Mesenchymal stem cell (in vitro differentiated cells and primary cell): Measurements from ENCODE around the gene TRIP13.

Source experiments
- DNase-seq: peaks from one replicate; pipeline ENCODE4 v3.0.0-alpha.2; 2013
- H2AFZ ChIP-seq: one replicate; pipeline ENCODE4 v1.6.1; 2013; ENCODE audit warnings: low read depth, mild to moderate bottlenecking, control low read depth, inconsistent platforms, low read length, moderate library complexity
- H2AK5ac ChIP-seq: 2 replicates; pipeline ENCODE4 v1.6.1; 2013; ENCODE audit warnings: low read length, moderate library complexity, mild to moderate bottlenecking, inconsistent platforms; ENCODE audit not compliant: severe bottlenecking
- H2BK120ac ChIP-seq: one replicate; pipeline ENCODE4 v1.6.1; 2013; ENCODE audit warnings: low read depth, mild to moderate bottlenecking, inconsistent platforms, low read length, moderate library complexity
- H2BK12ac ChIP-seq, 2 experiments: one replicate each; pipeline ENCODE4 v1.6.1; 2013; ENCODE audit warnings: inconsistent platforms in 2 of 2, low read length in 2 of 2, mild to moderate bottlenecking in 2 of 2, moderate library complexity in 2 of 2, control low read depth in 1 of 2
- H2BK15ac ChIP-seq: one replicate; pipeline ENCODE4 v1.6.1; 2013; ENCODE audit warnings: mild to moderate bottlenecking, low read depth, inconsistent platforms; ENCODE audit not compliant: poor library complexity, severe bottlenecking
- H2BK5ac ChIP-seq: 2 replicates; pipeline ENCODE4 v1.6.1; 2013; ENCODE audit warnings: low read depth, mild to moderate bottlenecking, low read length, control low read depth, inconsistent platforms; ENCODE audit not compliant: poor library complexity, severe bottlenecking
- H3K14ac ChIP-seq, 2 experiments: one replicate each; pipeline ENCODE4 v1.6.1; 2013; ENCODE audit warnings: inconsistent platforms in 2 of 2, low read length in 2 of 2, control low read depth in 1 of 2, mild to moderate bottlenecking in 1 of 2, moderate library complexity in 1 of 2
- H3K18ac ChIP-seq, 2 experiments: one replicate each; pipeline ENCODE4 v1.6.1; 2013; ENCODE audit warnings: inconsistent platforms in 2 of 2, low read length in 2 of 2, control low read depth in 1 of 2, low read depth in 1 of 2, mild to moderate bottlenecking in 1 of 2
- H3K23ac ChIP-seq, 2 experiments: one replicate each; pipeline ENCODE4 v1.6.1; 2013; ENCODE audit warnings: inconsistent platforms in 2 of 2, low read length in 2 of 2, mild to moderate bottlenecking in 2 of 2, moderate library complexity in 2 of 2, control low read depth in 1 of 2
- H3K27ac ChIP-seq: 2 replicates; pipeline ENCODE4 v1.5.1; 2013; ENCODE audit warnings: mild to moderate bottlenecking, moderate library complexity, low read length, control low read depth, inconsistent platforms; ENCODE audit not compliant: poor library complexity, severe bottlenecking
- H3K27me3 ChIP-seq, 2 experiments: 2 replicates each; pipeline versions ENCODE4 v1.6.1 to v1.7.0; 2013; ENCODE audit warnings: low read length in 2 of 2, mild to moderate bottlenecking in 2 of 2, moderate library complexity in 2 of 2, control low read depth in 1 of 2, inconsistent platforms in 1 of 2; ENCODE audit not compliant: control insufficient read depth in 1 of 2, insufficient read depth in 1 of 2
- H3K36me3 ChIP-seq, 2 experiments: 2 replicates each; pipeline versions ENCODE4 v1.6.1 to v1.7.0; 2013; ENCODE audit warnings: low read length in 2 of 2, control low read depth in 1 of 2, inconsistent platforms in 1 of 2, low read depth in 1 of 2, mild to moderate bottlenecking in 1 of 2; ENCODE audit not compliant: insufficient read depth in 2 of 2, control insufficient read depth in 1 of 2
- H3K4ac ChIP-seq, 2 experiments: one replicate each; pipeline ENCODE4 v1.6.1; 2013; ENCODE audit warnings: inconsistent platforms in 2 of 2, low read length in 2 of 2, mild to moderate bottlenecking in 2 of 2, moderate library complexity in 2 of 2, control low read depth in 1 of 2, low read depth in 1 of 2
- H3K4me1 ChIP-seq: 2 replicates; pipeline ENCODE4 v1.6.1; 2013; ENCODE audit warnings: low read depth, low read length, control low read depth; ENCODE audit not compliant: control insufficient read depth, insufficient read depth
- H3K4me2 ChIP-seq: 2 replicates; pipeline ENCODE4 v1.6.1; 2013; ENCODE audit warnings: low read length, mild to moderate bottlenecking, inconsistent platforms; ENCODE audit not compliant: poor library complexity, severe bottlenecking
- H3K4me3 ChIP-seq, 2 experiments: 2 replicates each; pipeline versions ENCODE4 v1.5.1 to v1.7.0; 2013; ENCODE audit warnings: low read length in 2 of 2, mild to moderate bottlenecking in 2 of 2, control low read depth in 1 of 2, low read depth in 1 of 2; ENCODE audit not compliant: insufficient read depth in 1 of 2
- H3K79me1 ChIP-seq: replicated peaks from 2 replicates; pipeline ENCODE4 v1.6.1; 2013; ENCODE audit warnings: mild to moderate bottlenecking, control low read depth, low read length, inconsistent platforms; ENCODE audit not compliant: poor library complexity, severe bottlenecking
- H3K9ac ChIP-seq: 2 replicates; pipeline ENCODE4 v1.7.0; 2013; ENCODE audit warnings: mild to moderate bottlenecking, low read length, moderate library complexity
- H3K9me3 ChIP-seq: 2 replicates; pipeline ENCODE4 v1.7.0; 2013; ENCODE audit warnings: mild to moderate bottlenecking, low read length; ENCODE audit not compliant: control insufficient read depth
- H4K8ac ChIP-seq: one replicate; pipeline ENCODE4 v1.6.1; 2013; ENCODE audit warnings: inconsistent platforms, mild to moderate bottlenecking, low read length, moderate library complexity
- H4K91ac ChIP-seq: one replicate; pipeline ENCODE4 v1.6.1; 2013; ENCODE audit warnings: mild to moderate bottlenecking, low read length, inconsistent platforms
- WGBS: methylation state at CpG from one replicate; pipeline ENCODE4 v1.1.7; 2013; ENCODE audit warnings: mixed read lengths; 5-methylcytosine and 5-hydroxymethylcytosine counted together

The TRIP13 gene

DNA sequence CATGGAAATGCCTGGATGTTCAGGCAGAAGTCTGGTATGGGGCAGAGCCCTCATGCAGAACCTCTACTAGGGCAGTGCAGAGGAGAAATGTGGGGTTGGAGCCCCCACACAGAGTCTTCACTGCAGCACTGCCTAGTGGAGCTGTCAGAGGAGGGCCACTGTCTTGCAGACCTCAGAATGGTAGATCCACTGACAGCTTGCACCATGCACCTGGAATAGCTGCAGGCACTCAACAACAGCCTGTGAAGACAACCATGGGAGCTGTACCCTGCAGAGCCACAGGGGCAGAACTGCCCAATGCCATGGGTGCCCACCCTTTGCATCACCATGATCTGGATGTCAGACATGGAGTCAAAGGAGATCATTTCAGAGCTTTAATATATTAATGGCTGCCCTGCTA is 36.9 kb downstream of the TRIP13 start:
- Histone ChIP-seq H3K27ac (no peak overlapping the region), H2AFZ (no peak overlapping the region), H3K4me2 (no peak overlapping the region), H3K27me3 (peaks cover 59 to 86% of the 10 kb centered on the region in 2 experiments), H3K36me3 (no peaks in the 10 kb centered on the region), H3K4me1 (peaks cover 3% of the 10 kb centered on the region), H3K14ac (no peak overlapping the region), H2AK5ac (no peak overlapping the region), H3K9ac (no peak overlapping the region), H3K23ac (no peak overlapping the region), H4K91ac (no peak overlapping the region), H3K4me3 (no peak overlapping the region), H3K9me3 (no peaks in the 10 kb centered on the region), H3K79me1 (no peaks in the 10 kb centered on the region), H2BK12ac (no peak overlapping the region), H2BK120ac (no peak overlapping the region), H3K4ac (no peak overlapping the region), H3K18ac (no peak overlapping the region), H2BK5ac (no peak overlapping the region), H4K8ac (no peak overlapping the region), H2BK15ac (no peak overlapping the region)
- DNase-seq: no peak

- Histone ChIP-seq H3K4me2 (no peak overlapping the region), H3K14ac (no peak overlapping the region), H2BK12ac (no peak overlapping the region), H2BK120ac (no peak overlapping the region), H3K79me1 (no peaks in the 10 kb centered on the region), H2AFZ (no peak overlapping the region), H3K27me3 (peaks cover 63 to 83% of the 10 kb centered on the region in 2 experiments), H4K8ac (no peak overlapping the region), H3K9ac (no peak overlapping the region), H3K4ac (no peak overlapping the region), H3K4me1 (peaks cover 3% of the 10 kb centered on the region), H4K91ac (no peak overlapping the region), H2AK5ac (no peak overlapping the region), H3K27ac (no peak overlapping the region), H2BK15ac (no peak overlapping the region), H3K9me3 (no peaks in the 10 kb centered on the region), H2BK5ac (no peak overlapping the region), H3K36me3 (no peaks in the 10 kb centered on the region), H3K18ac (no peak overlapping the region), H3K4me3 (no peak overlapping the region), H3K23ac (no peak overlapping the region)
- 96% methylated on average over 8 of the region's 8 CpGs for WGBS
- no peak for DNase-seq
Measured at GRCh38 chr5:930866-931265, 38.2 kb downstream of the TRIP13 start.

DNA sequence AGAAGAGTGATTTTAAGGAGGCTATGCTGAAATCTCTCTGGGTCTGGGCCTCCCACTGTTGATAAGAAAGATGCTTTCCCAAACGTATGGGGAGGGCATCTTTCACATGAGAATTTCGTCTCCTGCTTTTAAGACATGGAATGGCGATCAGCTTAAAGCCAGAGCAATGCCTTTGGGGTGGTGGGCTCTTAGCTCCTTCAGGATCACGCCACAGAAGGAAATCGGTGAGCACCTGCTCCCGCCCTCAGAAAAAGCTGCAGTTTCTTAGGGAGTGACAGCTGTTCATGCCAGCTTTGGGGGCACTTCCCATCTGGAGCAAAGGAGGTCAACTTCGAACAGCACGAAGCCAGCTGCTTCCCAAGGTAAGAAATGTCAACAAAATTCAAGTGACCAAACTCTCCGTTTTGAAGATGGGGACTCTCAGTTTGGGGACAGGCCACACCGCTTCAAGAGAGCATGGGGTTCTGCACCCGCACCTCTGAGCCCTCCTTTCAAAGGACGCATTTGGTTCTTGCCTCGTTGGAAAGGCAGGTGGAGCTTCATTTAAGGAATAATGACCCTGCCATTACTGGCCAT is 39.0 kb downstream of the TRIP13 start:
- H3K18ac ChIP-seq: no peak overlapping the region
- H3K27ac ChIP-seq: no peak overlapping the region
- no peak overlapping the region for H2BK120ac ChIP-seq
- H3K23ac ChIP-seq: no peak overlapping the region
- no peak for DNase-seq
- H3K79me1 ChIP-seq: no peaks in the 10 kb centered on the region
- H2BK5ac ChIP-seq: no peak overlapping the region
- no peak overlapping the region for H3K4me2 ChIP-seq
- no peak overlapping the region for H4K8ac ChIP-seq
- H2BK15ac ChIP-seq: peak overlapping the region; percentile 57
- no peak overlapping the region for H3K4ac ChIP-seq
- H2AK5ac ChIP-seq: no peak overlapping the region
- WGBS: 82% methylated on average over 13 of the region's 13 CpGs
- H3K4me3 ChIP-seq: no peak overlapping the region
- H3K9ac ChIP-seq: no peak overlapping the region
- peaks cover 59 to 83% of the 10 kb centered on the region in 2 experiments for H3K27me3 ChIP-seq
- no peak overlapping the region for H2BK12ac ChIP-seq
- H3K36me3 ChIP-seq: no peaks in the 10 kb centered on the region
- no peak overlapping the region for H4K91ac ChIP-seq
- H3K14ac ChIP-seq: no peak overlapping the region
- H3K4me1 ChIP-seq: peaks cover 3% of the 10 kb centered on the region
- H3K9me3 ChIP-seq: no peaks in the 10 kb centered on the region
- H2AFZ ChIP-seq: no peak overlapping the region

DNA sequence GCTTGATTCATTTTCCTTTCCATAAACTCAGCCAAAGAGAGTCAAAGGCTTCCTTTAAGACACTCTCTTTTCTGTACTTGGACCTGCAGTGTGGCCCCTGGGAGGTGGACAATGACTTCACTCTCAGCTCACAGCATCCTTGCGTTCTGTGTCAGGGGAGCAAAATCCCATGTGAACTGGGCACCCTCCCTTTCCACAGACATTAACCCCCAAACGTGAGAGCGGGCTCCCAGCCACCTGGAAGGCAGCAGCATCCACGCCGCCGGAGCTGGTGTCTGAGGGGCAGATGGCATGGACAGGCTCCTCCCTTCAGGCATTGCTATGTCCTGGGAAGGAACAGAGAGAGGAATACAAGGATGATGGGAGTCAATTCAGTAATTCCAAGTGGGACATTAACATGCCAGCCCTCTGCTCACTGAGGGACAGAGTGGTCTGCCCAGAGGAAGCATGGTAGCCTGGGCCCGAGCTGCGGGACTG is 39.5 kb downstream of the TRIP13 start:
- Histone ChIP-seq H3K79me1 (no peaks in the 10 kb centered on the region), H2BK120ac (no peak overlapping the region), H3K23ac (no peak overlapping the region), H4K8ac (no peak overlapping the region), H3K14ac (no peak overlapping the region), H3K4me1 (no peaks in the 10 kb centered on the region), H3K27ac (no peak overlapping the region), H2AK5ac (no peak overlapping the region), H2BK12ac (no peak overlapping the region), H2BK15ac (no peak overlapping the region), H3K4ac (no peak overlapping the region), H4K91ac (no peak overlapping the region), H3K4me3 (no peak overlapping the region), H3K18ac (no peak overlapping the region), H3K9me3 (no peaks in the 10 kb centered on the region), H3K36me3 (no peaks in the 10 kb centered on the region), H3K9ac (no peak overlapping the region), H3K4me2 (no peak overlapping the region), H2AFZ (no peak overlapping the region), H2BK5ac (no peak overlapping the region), H3K27me3 (peaks cover 60 to 83% of the 10 kb centered on the region in 2 experiments)
- no peak for DNase-seq
- WGBS: 86% methylated on average over 8 of the region's 8 CpGs
